Activated CD8-positive, alpha-beta memory T cell treated with anti-CD3 and anti-CD28 coated beads for 1 hour (primary cell): ENCODE measurements around the gene PTPRC.

ENCODE experiments used
- DNase-seq, 2 donors: peaks; one replicate each; pipeline ENCODE4 v3.0.0-alpha.2; 2020; ENCODE audit warnings: low read depth in 1 of 2; ENCODE audit errors: extremely low read depth in 1 of 2

Gene PTPRC

DNA sequence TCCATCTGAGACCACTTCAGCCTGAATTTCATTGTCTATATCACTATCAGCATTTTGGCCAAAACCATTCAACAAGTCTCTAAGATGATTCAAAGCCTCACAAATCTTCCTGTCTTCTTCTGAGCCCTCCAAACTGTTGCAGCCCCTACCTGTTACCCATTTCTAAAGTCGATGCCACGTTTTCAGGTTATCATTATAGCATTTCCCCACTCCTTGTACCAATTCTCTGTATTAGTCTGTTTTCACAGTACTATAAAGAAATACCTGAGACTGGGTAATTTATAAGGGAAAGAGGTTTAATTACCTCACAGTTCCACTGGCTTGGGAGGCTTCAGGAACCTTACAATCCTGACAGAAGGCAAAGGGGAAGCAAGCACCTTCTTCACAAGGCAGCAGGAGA is 158.8 kb downstream of the PTPRC start:
- DNase-seq: no peak

DNA sequence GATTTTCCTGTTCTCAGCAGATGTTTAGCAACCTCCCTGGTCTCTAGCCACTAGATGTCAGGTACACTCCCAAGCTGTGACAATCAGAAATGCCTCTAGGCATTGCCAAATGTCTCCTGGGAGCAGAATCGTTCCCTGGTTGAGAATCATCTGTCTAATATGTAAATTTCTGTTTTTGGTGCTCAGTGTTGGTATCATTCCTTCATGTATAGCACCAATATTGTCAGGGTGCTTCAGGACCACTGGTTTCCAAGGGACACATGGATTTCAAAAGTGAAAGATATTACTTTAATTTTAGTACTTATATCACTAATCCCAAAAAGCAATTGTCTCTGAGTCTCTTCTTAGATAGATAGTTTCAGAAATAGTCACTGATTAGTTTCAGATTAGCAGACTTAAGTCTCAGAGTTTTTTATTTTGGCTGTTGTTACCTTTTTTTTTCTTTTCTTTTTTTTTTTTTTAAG is 160.1 kb downstream of the PTPRC start:
- DNase-seq: no peak

DNA sequence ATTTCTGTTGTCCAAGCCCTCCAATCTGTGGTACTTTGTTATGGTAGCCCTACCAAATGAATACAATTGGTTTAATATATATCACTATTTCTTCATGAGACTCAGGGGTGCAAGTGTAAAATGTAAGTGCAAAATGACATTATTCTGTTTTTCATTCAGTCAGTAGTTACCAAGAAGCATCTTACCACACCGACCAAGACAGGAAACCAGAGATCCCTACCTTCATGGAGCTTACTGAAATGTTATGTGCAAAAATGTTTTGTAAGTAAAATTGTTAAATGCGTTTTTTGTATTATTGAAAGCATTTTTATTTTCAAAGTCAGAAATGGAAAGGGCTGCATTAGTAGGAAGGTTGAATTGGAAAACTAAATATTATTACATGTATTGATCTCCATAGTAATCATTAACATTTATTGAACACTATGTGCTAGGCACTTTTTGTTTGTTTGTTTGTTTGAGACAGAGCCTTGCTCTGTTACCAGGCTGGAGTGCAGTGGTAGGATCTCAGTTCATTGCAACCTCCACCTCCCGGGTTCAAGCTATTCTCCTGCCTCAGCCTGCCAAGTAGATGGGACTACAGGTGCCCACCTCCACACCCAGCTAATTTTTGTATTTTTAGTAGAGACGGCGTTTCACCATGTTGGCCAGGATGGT is 166.8 kb downstream of the PTPRC start:
- DNase-seq: no peak

DNA sequence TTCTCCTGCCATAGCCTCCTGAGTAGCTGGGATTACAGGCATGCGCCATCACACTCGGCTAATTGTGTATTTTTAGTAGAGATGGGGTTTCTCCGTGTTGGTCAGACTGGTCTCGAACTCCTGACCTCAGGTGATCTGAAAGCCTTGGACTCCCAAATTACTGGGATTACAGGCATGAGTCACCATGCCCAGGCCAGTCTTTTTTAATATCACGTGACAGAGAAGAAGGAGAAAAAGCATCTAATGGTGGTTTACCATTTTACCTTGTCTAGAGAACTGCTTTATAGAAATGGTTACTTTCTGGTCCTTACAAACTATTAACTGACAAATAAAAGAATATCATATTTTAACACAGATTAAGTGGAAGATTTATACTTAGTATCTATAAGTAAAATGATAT is 168.0 kb downstream of the PTPRC start:
- DNase-seq: no peak
